ENCODE data around the gene TBC1D22A. TPM values are rescaled to one million over a fixed set of nuclear protein-coding genes. Genes with fewer than 3 reads are reported as not detected.

The TBC1D22A gene
- total RNA-seq, 3 donors from 2014 or later: 35.6 to 51.9 (median 41.8) TPM

GRCh38 chr22:47015589-47016178, 253.2 kb downstream of the TBC1D22A start:
- Histone ChIP-seq H3K9me3 (no peaks in the 10 kb centered on the region), H3K4me1 (ENCODE audit: low read depth) (peaks cover 1% of the 10 kb centered on the region), H3K36me3 (ENCODE audit: low read depth) (no peaks in the 10 kb centered on the region), H3K4me3 (no peak overlapping the region)
- no peak for TF ChIP-seq CTCF (IDR thresholded peaks at IDR 0.05)
- intact Hi-C loops (cut with DNase I, micrococcal nuclease): no loop called here
- no peak for ATAC-seq
- DNase-seq: no peak

- Histone ChIP-seq H3K4me3 (no peak overlapping the region), H3K4me1 (ENCODE audit: low read depth) (no peaks in the 10 kb centered on the region), H3K36me3 (ENCODE audit: low read depth) (no peaks in the 10 kb centered on the region), H3K9me3 (no peaks in the 10 kb centered on the region)
- intact Hi-C loops (cut with DNase I, micrococcal nuclease): no loop called here
- ATAC-seq (no peak), DNase-seq (no peak)
- TF ChIP-seq CTCF (IDR thresholded peaks at IDR 0.05): no peak
Observed at GRCh38 chr22:47016631-47017030, 254.2 kb downstream of the TBC1D22A start.

GRCh38 chr22:47017245-47017644, 254.8 kb downstream of the TBC1D22A start:
- ATAC-seq: no peak
- intact Hi-C loops (cut with DNase I, micrococcal nuclease): no loop called here
- Histone ChIP-seq H3K36me3 (ENCODE audit: low read depth) (no peaks in the 10 kb centered on the region), H3K4me1 (ENCODE audit: low read depth) (no peaks in the 10 kb centered on the region), H3K9me3 (no peaks in the 10 kb centered on the region), H3K4me3 (no peak overlapping the region)
- TF ChIP-seq CTCF (IDR thresholded peaks at IDR 0.05): no peak
- DNase-seq: no peak

- Histone ChIP-seq H3K9me3 (no peaks in the 10 kb centered on the region), H3K36me3 (ENCODE audit: low read depth) (no peaks in the 10 kb centered on the region), H3K4me3 (no peak overlapping the region), H3K4me1 (ENCODE audit: low read depth) (no peaks in the 10 kb centered on the region)
- intact Hi-C loops (cut with DNase I, micrococcal nuclease): no loop called here
- no peak for TF ChIP-seq CTCF (IDR thresholded peaks at IDR 0.05)
- ATAC-seq: no peak
- no peak for DNase-seq
Observed at GRCh38 chr22:47018010-47018910, 255.8 kb downstream of the TBC1D22A start.

- no peak for DNase-seq
- no peak for ATAC-seq
- no peak overlapping the region for H3K4me3 ChIP-seq
- no peak for TF ChIP-seq CTCF (IDR thresholded peaks at IDR 0.05)
- H3K4me1 ChIP-seq (ENCODE audit: low read depth): no peaks in the 10 kb centered on the region
- H3K36me3 ChIP-seq (ENCODE audit: low read depth): no peaks in the 10 kb centered on the region
- intact Hi-C loops (cut with DNase I, micrococcal nuclease): no loop called here
- no peaks in the 10 kb centered on the region for H3K9me3 ChIP-seq
Observed at GRCh38 chr22:47019012-47019790, 256.8 kb downstream of the TBC1D22A start.
